Spleen (tissue), 11 donors: Measurements from ENCODE around the gene ASTL. TPM values are rescaled to one million over a fixed set of nuclear protein-coding genes. Genes with fewer than 3 reads are reported as not detected.
"Not testable (repeated sequence)": the region's sequence is repeated elsewhere in the genome, so short reads cannot be mapped to it uniquely, and the experiment has no call there.

ENCODE experiments used
- DNase-seq: peaks from one replicate; pipeline ENCODE4 v3.0.0-alpha.2; 2020
- H3K27ac ChIP-seq, 8 donors: fragments of 200-600 bp; sonication (generic) in 7 of 8; 1 replicate in 4 of 8; 2 replicates in 4 of 8; pipeline versions ENCODE4 v1.5.0 to v1.8.0; 2016 to 2021; ENCODE audit warnings: inconsistent platforms in 4 of 8, mild to moderate bottlenecking in 4 of 8, moderate library complexity in 1 of 8
- H3K27me3 ChIP-seq, 7 donors: fragments of 200-600 bp; sonication (generic) in 6 of 7; replicated peaks in 1 of 7; 1 replicate in 4 of 7; 2 replicates in 3 of 7; pipeline versions ENCODE4 v1.5.0 to v1.8.0; 2016 to 2021; ENCODE audit warnings: inconsistent platforms in 3 of 7, mild to moderate bottlenecking in 1 of 7
- H3K36me3 ChIP-seq, 6 donors: fragments of 200-600 bp; sonication (generic) in 5 of 6; 1 replicate in 4 of 6; 2 replicates in 2 of 6; pipeline versions ENCODE4 v1.5.0 to v1.8.0; 2016 to 2021; ENCODE audit warnings: inconsistent platforms in 2 of 6
- H3K4me1 ChIP-seq, 6 donors: fragments of 200-600 bp; sonication (generic) in 5 of 6; 1 replicate in 3 of 6; 2 replicates in 3 of 6; pipeline versions ENCODE4 v1.5.0 to v1.8.0; 2016 to 2021; ENCODE audit warnings: inconsistent platforms in 3 of 6
- H3K4me3 ChIP-seq, 8 donors: fragments of 200-600 bp; sonication (generic) in 7 of 8; 1 replicate in 4 of 8; 2 replicates in 4 of 8; pipeline versions ENCODE4 v1.5.0 to v1.8.0; 2016 to 2021; ENCODE audit warnings: inconsistent platforms in 4 of 8, mild to moderate bottlenecking in 4 of 8, moderate library complexity in 2 of 8
- H3K9me3 ChIP-seq, 8 donors: fragments of 200-600 bp; sonication (generic) in 7 of 8; 1 replicate in 4 of 8; 2 replicates in 4 of 8; pipeline versions ENCODE4 v1.5.0 to v1.8.0; 2016 to 2021; ENCODE audit warnings: inconsistent platforms in 4 of 8
- POLR2A ChIP-seq, 3 donors: fragments of 450-650 bp; IDR thresholded peaks; one replicate each; pipeline ENCODE4 v1.5.1; 2017; ENCODE audit warnings: antibody characterized with exemption in 3 of 3, mild to moderate bottlenecking in 1 of 3
- POLR2AphosphoS5 ChIP-seq, 3 donors: sonication (generic); formaldehyde crosslinking; IDR thresholded peaks; one replicate each; pipeline ENCODE4 v1.5.1; 2017; ENCODE audit warnings: antibody characterized with exemption in 3 of 3
- WGBS, 5 donors: extraction: QIAGEN DNeasy Blood & Tissue Kit in 3 of 5; methylation state at CpG; one replicate each; pipeline versions ENCODE4 v1.1.5 to v1.1.7; 2013 to 2018; 5-methylcytosine and 5-hydroxymethylcytosine counted together
- intact Hi-C: fragments of 100-400 bp; cut with DNase I; formaldehyde crosslinking; loops from one replicate; pipeline ENCODE4 v1.15.0; 2023; ENCODE audit warnings: low total_unique reads
- polyA plus RNA-seq, 3 donors: library from polyadenylated mRNA; stranded (reverse); fragments of 200-250 nt; gene quantifications; one replicate each; pipeline ENCODE4 v1.2.1, GENCODE V29; 2013
- total RNA-seq, 7 donors: library from RNA; depleted of rRNA in 3 of 7; stranded (reverse); fragments of >200 nt in 3 of 7; fragmentation: NEBNext Ultra II Directional in 4 of 7; extraction: Animal tissue kit (Norgen Biotek cat#: 25700) in 4 of 7; gene quantifications; one replicate each; pipeline versions ENCODE4 v1.1.0 to v1.2.1, GENCODE V29; 2016 to 2021
- TF ChIP-seq, protein P1 (sequence below), 11 experiments: fragments of 200-600 bp in 7 of 11; fragments of 450-650 bp in 4 of 11; sonication (generic) in 4 of 11; IDR thresholded peaks in 8 of 11; conservative IDR thresholded peaks in 3 of 11; 1 replicate in 7 of 11; 2 replicates in 4 of 11; pipeline versions ENCODE4 v1.4.0 to v1.8.0; 2016 to 2021; ENCODE audit warnings: antibody characterized with exemption in 11 of 11, inconsistent platforms in 4 of 11, mild to moderate bottlenecking in 1 of 11
- donor health status: healthy with polysubstance abuse.
- donor health status: DM: no; HTN: no; CAD: no; lungs with moderate emphysema.
- donor health status: DM: no; HTN: no; CAD: no.
- donor health status: Bipolar disorder and iron deficiency.
- donor health status: healthy.
- donor health status: DM: no; HTN: no; CAD: no.
- donor health status: DM: yes; HTN: yes; CAD: no.

Gene ASTL
- total and polyA plus RNA-seq, 10 donors: 0.24 to 2.2 (median 0.52) TPM; not detected in 1

DNA sequence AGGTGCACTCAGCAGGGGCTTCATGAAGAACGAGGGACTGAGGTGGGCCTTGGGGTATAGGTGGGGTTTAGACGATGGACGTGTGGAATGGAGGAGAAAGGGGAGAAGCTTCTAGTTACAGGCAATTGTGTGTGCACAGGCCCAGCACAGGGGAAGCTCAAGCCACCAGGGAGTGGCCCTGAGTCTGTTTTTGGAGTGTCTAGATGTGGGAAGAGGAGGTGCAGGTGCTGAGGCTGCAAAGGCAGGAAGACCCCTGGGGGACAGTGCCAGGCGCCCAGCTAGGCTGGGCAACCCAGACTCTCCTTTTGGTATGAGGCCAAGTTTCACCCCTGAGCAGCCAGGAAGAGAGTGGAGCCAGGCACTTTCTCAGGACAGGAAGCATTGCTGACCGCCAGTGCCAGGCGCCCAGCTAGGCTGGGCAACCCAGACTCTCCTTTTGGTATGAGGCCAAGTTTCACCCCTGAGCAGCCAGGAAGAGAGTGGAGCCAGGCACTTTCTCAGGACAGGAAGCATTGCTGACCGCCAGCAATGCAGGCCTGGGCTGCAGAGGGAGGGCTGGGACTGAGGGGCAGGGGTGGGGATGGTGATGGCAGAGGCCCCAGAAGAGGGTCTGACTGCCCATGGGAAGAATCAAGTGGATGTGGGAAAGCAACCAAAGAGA, 53.3 kb downstream of the ASTL start:
- Histone ChIP-seq H3K27ac (peak overlapping the region in 5 of 8 donors; percentile 30 to 69 (median 65)), H3K4me1 (peaks cover 0 to 48% (median 26%) of the 10 kb centered on the region in 6 donors)
- H3K36me3 ChIP-seq, intact Hi-C loops, H3K4me3 ChIP-seq, H3K9me3 ChIP-seq, H3K27me3 ChIP-seq: not testable (repeated sequence)
- peak; percentile 69 for DNase-seq
- 68 to 76% (median 72%) methylated on average over 5 to 7 of the region's 7 CpGs for WGBS, 5 donors
- TF ChIP-seq POLR2AphosphoS5 (IDR thresholded peaks at IDR 0.05): peak in 1 of 3 donors; percentile 53

DNA sequence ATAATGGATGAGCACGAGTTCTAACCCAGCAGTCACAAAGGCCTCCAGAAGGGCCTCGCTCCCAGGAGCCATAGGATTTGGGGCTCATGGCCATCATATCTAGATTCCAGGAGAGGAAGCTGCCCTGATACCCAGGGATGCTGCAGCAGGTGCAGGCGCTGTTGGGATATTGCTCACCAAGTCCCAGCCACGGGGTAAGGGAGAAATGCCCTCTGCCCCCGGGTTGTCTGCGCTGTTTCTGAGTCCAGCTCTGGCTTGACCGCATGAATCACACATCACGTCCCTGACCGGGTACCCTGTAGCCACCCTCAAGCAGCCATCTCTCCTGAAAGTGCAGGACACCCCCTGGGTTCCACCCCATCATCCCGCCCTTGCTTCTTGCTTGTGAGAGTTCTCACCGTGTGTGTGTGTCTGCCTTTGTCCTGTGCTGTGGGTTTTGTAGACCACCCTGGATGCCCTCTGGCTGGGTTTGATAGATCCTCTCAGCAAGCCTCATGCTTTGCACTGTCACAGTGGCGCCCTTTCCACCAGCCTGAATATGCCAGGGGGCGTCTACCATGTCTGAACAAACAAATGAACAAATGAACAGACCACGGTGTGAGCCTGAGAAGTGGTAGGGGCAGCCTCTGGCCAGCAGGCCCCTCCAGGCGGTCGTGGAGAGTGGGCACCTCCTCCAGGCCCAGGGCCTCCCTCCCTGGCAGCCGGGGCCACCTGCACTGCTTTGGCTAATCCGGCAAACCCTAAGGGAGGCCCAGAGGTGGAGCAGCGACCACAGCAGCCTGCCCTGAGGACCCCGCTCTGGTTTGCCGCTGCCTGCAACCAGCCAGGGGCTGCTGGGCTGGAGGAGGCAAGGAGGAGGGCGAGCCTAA, 54.1 kb downstream of the ASTL start:
- intact Hi-C loops: no loop called here
- TF ChIP-seq, protein P1, sequence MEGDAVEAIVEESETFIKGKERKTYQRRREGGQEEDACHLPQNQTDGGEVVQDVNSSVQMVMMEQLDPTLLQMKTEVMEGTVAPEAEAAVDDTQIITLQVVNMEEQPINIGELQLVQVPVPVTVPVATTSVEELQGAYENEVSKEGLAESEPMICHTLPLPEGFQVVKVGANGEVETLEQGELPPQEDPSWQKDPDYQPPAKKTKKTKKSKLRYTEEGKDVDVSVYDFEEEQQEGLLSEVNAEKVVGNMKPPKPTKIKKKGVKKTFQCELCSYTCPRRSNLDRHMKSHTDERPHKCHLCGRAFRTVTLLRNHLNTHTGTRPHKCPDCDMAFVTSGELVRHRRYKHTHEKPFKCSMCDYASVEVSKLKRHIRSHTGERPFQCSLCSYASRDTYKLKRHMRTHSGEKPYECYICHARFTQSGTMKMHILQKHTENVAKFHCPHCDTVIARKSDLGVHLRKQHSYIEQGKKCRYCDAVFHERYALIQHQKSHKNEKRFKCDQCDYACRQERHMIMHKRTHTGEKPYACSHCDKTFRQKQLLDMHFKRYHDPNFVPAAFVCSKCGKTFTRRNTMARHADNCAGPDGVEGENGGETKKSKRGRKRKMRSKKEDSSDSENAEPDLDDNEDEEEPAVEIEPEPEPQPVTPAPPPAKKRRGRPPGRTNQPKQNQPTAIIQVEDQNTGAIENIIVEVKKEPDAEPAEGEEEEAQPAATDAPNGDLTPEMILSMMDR (IDR thresholded peaks at IDR 0.05 in 8 of 11, conservative IDR thresholded peaks at IDR 0.05 in 3 of 11): no peak
- TF ChIP-seq POLR2A (IDR thresholded peaks at IDR 0.05) (no peak), POLR2AphosphoS5 (IDR thresholded peaks at IDR 0.05) (no peak)
- Histone ChIP-seq H3K9me3 (no peaks in the 10 kb centered on the region), H3K36me3 (no peaks in the 10 kb centered on the region), H3K27me3 (no peaks in the 10 kb centered on the region), H3K4me3 (no peak overlapping the region), H3K27ac (peak overlapping the region in 6 of 8 donors; percentile 15 to 69 (median 61)), H3K4me1 (peaks cover 0 to 41% (median 26%) of the 10 kb centered on the region in 6 donors)
- 72 to 88% (median 85%) methylated on average over 19 to 22 of the region's 22 CpGs for WGBS, 5 donors
- DNase-seq: peak; percentile 68

DNA sequence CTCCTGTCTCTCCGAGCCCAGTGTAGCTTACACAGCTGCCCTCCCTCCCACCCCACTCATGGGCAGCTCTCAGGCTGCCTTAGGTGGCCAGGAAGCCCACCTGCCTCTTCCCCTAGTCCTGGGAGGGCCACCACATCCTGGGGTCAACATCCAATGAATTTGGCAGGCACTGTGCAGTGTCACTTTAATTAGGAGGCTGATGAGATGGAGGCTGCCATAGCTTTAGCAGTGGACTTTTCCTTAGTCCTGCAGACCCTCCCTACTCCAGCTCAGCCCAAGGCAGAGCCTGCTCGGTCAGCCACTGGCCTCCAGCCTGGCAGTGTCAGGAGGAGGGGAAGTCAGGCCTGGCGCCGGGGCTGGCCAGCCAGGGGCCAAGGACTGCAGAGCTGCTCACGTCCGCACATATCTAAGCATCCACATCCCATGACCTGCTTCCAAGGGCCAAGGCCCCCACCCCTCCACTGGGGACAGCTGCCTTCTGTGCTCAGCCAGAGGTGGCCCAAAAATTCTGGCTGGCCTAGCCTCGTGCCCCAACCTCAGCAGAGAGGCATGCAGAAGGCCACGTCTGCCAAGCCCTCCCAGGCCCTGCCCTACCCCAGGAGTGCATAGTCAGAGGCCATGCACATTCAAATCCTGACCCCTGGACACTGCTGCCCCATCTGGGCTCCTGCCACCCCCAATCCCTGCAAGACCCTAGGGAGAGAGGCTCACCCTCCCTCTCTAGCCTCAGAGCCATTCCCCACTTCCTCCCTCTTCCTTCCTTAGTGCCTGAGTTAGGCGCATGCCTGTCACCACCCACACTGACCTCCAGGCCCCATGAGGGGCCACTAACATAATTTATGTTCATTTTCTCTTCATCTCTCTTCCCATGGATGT, 55.0 kb downstream of the ASTL start:
- Histone ChIP-seq H3K9me3 (no peaks in the 10 kb centered on the region), H3K36me3 (no peaks in the 10 kb centered on the region), H3K4me1 (peaks cover 0 to 41% (median 26%) of the 10 kb centered on the region in 6 donors), H3K4me3 (no peak overlapping the region), H3K27me3 (no peaks in the 10 kb centered on the region), H3K27ac (peak overlapping the region in 5 of 8 donors; percentile 51 to 69 (median 65))
- TF ChIP-seq POLR2AphosphoS5 (IDR thresholded peaks at IDR 0.05) (peak in 2 of 3 donors; percentile 67 to 75), POLR2A (IDR thresholded peaks at IDR 0.05) (no peak)
- TF ChIP-seq, protein P1 (IDR thresholded peaks at IDR 0.05 in 8 of 11, conservative IDR thresholded peaks at IDR 0.05 in 3 of 11): no peak
- peak; percentile 86 for DNase-seq
- 31 to 60% (median 57%) methylated on average over 5 to 9 of the region's 9 CpGs for WGBS, 5 donors
- intact Hi-C loops: no loop called here
